GM21447 (cell line): ENCODE results near the gene ANKRD36C.
"Not testable (repeated sequence)": the region's sequence is repeated elsewhere in the genome, so short reads cannot be mapped to it uniquely, and the experiment has no call there.

ENCODE experiments used
- ATAC-seq: cut with Tn5 transposase; IDR thresholded peaks from one replicate; pipeline ENCODE4 v1.9.1; 2021; ENCODE audit not compliant: unreplicated experiment

ANKRD36C gene

DNA sequence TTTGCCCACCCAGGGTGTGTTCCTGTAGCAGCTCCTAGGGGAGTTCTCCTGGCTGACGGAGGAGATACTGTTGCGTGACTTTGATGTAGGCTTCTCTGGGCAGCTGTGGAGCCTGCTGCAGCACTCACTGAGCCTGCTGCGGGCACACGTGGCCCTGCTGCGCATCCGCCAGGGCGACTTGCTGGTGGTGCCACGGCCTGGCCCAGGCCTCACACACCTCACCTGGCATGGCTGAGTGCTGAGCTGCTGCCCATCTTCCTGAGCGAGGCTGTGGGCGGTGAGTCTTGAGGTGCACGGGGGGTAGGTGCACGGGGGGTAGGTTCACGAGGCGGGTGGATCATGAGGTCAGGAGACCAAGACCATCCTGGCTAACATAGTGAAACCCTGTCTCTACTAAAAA is 191.7 kb downstream of the ANKRD36C start:
- ATAC-seq: no peak

DNA sequence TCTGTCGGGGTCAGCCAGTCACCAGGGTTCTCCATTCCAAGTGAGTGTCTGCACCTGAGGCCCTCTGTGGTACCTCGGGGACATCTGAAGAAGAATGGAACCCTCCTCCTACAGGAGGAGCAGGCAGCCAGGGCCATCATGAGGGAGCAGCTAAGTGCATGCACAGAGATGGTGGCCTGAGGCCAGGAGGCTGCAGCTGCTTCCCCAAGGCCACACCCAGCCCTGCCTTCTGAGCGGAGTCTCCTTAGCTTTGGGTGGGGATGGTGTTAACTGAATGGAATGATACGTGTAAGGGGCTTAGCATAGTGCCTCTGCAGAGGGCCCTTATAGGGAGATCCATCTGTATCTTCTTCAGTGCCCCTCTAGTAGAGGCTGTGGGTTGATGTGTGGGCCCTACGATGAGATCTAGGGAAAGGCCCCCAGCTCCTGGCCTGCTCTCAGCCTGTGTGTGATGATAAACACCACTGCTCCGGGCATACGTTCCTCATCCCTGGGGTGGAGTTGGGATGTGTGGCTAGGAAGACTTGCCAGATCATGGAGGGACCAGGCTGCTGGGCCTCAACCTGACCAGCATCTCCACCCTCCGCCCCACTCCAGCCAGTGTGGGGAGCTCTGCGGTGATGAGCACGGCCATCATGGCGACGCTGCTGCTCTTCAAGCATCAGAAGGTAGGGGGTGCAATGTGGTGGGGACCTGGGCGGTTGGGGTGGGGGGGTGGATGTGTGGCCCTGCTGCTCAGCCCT is 192.3 kb downstream of the ANKRD36C start:
- not testable (repeated sequence) for ATAC-seq

DNA sequence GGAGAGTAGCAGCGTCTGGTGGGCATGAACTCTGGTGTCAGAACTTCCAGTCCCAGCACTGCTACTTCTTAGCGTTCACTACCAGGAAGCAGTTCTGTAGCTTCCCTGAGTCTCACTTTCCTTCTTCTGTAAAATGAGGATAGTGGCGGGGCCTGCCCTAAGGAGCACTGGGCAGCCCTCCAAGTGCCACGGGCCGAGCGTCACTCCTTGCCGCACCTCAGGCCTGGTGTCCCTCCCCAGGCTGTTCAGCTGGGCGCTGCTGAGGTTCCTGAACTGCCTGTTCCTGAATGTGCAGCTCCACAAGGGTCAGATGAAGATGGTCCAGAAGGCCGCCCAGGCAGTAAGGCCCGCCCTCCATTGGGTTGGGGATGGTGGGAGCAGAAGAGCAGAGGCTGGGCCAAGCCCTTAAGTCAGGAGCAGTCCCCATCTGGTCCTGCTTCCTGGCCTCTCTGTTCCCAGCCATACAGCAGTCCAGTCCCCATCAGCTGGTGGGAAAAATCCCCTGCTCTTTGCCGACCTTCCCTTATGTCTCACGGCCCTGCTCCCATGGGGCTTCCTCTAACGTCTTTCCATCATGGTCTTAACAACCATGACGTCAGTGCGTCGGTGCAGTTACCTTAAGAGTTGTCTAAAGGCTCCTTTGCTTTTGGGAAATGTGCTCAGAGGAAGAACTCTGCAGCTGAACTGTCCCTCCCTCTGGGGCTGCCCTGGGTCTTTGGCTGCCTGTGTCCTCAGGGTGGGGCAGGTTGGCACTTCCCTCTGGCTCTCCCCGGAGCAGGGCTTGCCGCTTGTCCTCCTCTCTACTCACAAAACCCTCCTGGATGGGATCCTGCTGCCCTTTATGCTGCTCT is 195.2 kb downstream of the ANKRD36C start:
- ATAC-seq: not testable (repeated sequence)

DNA sequence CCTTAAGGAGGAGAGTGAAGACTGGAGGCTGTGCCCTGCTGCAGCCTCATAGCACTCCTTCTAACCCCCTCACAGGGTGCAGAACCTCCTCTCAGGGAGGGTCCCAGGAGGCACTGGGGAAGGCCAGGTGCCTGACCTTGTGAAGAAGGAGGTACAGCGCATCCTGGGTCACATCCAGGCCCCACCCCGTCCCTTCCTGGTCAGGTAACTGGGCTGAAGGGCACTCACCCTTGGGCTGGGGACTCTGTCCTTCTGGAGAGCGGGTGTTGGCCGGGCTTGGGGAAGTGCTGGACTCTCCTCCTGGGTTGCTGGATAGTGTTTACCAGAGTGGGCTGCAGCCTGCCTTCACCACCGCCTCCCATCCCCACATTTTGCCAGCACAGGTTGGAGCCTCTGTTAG is 197.7 kb downstream of the ANKRD36C start:
- ATAC-seq: not testable (repeated sequence)

DNA sequence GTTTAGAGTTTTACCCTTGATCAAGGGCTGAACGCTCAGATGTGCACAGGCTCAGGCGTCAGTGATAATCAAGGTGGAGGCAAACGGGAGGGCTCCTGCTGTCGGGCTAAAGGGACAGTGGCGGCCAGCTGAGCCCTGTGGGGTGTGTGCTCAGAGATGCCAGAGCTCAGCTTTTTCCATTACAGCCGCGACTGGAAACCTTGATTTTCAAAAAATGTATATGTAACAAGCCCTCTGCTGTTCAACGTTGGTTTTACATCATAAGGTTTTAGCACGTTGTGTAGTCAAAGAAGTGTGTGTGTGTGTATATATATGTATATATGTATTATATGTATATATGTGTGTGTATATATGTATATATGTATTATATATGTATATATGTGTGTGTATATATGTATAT is 201.4 kb downstream of the ANKRD36C start:
- ATAC-seq: not testable (repeated sequence)

DNA sequence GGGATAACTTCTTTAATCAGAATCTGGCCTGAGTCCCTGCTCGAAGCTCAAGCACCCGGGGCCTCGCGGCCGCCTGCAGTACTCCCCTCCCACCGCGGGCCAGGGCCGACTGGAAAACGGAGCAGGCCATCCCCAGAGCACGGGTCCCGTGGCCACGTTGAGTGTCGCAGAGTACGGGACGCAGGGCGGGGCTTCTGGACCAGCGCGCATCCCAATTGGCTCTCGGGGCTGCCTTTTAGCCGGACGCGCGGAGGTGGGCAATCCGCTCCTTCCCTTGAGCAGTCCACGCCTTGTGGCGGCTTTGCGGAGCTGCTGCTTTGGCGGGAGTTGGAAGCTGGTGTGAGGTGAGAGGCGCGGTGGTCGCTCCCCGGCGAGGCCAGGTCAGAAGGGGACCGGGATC is 202.2 kb downstream of the ANKRD36C start:
- ATAC-seq: peak; percentile 46

DNA sequence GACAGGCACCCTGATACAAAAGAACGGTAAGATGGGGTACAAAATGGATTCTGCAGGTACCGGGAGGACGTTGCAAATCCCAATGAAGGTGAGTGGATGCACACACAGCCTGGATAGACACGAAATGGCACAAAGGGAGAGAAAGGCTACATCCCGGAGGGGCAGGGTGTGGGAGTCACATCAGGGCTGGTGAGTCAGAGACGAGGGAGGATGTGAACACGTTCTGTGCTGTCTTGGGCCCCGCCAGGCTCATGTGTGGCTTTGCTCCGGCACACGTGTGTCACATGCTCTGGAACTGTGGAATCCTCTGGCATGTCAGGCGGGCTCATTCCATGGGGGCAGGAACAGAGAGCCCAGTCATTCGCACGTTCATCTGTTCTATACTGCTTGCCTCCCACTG is 203.0 kb downstream of the ANKRD36C start:
- not testable (repeated sequence) for ATAC-seq
